DMS153 treated with DMSO at 0.1 percent for 48 hours (cell line): Measurements from ENCODE around the gene IL9R.
"Not testable (repeated sequence)": the region's sequence is repeated elsewhere in the genome, so short reads cannot be mapped to it uniquely, and the experiment has no call there.

Experiments used
- DNase-seq: peaks from one replicate; lab custom pipeline; 2025; ENCODE audit not compliant: unreplicated experiment; lab: John Stamatoyannopoulos, UW

The IL9R gene

GRCh38 chrX:155995321-155995875 is 2.1 kb upstream of the IL9R start:
- no peak for DNase-seq

- no peak for DNase-seq
Observed at GRCh38 chrX:155998116-155998515, 620 bp downstream of the IL9R start.

- no peak for DNase-seq
Observed at GRCh38 chrX:155998761-155999510, 1.4 kb downstream of the IL9R start.

GRCh38 chrX:155999751-156000150 is 2.3 kb downstream of the IL9R start:
- DNase-seq = not testable (repeated sequence)

GRCh38 chrX:156000361-156000926 is 2.9 kb downstream of the IL9R start:
- DNase-seq = no peak

GRCh38 chrX:156001001-156001666 is 3.6 kb downstream of the IL9R start:
- DNase-seq = no peak

- DNase-seq = no peak
Observed at GRCh38 chrX:156001667-156002021, 4.1 kb downstream of the IL9R start.

GRCh38 chrX:156002507-156002906 is 5.0 kb downstream of the IL9R start:
- no peak for DNase-seq

- DNase-seq = no peak
Observed at GRCh38 chrX:156003486-156004185, 6.1 kb downstream of the IL9R start.

- DNase-seq = no peak
Observed at GRCh38 chrX:156004256-156004655, 6.8 kb downstream of the IL9R start.

- DNase-seq = no peak
Observed at GRCh38 chrX:156004740-156005139, 7.2 kb downstream of the IL9R start.

- DNase-seq = no peak
Observed at GRCh38 chrX:156005144-156005543, 7.6 kb downstream of the IL9R start.

- DNase-seq = not testable (repeated sequence)
Observed at GRCh38 chrX:156006468-156006867, 9.0 kb downstream of the IL9R start.

GRCh38 chrX:156008379-156008778 is 10.9 kb downstream of the IL9R start:
- not testable (repeated sequence) for DNase-seq

- DNase-seq = no peak
Observed at GRCh38 chrX:156008915-156009314, 11.4 kb downstream of the IL9R start.

- DNase-seq = not testable (repeated sequence)
Observed at GRCh38 chrX:156009691-156010090, 12.2 kb downstream of the IL9R start.

GRCh38 chrX:156013286-156013953 is 15.9 kb downstream of the IL9R start:
- not testable (repeated sequence) for DNase-seq

- DNase-seq = not testable (repeated sequence)
Observed at GRCh38 chrX:156019846-156020245, 22.4 kb downstream of the IL9R start.

GRCh38 chrX:156023002-156023401 is 25.5 kb downstream of the IL9R start:
- DNase-seq = not testable (repeated sequence)

- DNase-seq = not testable (repeated sequence)
Observed at GRCh38 chrX:156024949-156025492, 27.5 kb downstream of the IL9R start.
